CD4-positive, alpha-beta T cell treated with Interleukin-10 for 1 hour (primary cell): ENCODE results near the gene HHIPL2.

ENCODE experiments used
- DNase-seq: peaks from one replicate; pipeline ENCODE4 v3.0.0-alpha.2; 2020

Gene HHIPL2

DNA sequence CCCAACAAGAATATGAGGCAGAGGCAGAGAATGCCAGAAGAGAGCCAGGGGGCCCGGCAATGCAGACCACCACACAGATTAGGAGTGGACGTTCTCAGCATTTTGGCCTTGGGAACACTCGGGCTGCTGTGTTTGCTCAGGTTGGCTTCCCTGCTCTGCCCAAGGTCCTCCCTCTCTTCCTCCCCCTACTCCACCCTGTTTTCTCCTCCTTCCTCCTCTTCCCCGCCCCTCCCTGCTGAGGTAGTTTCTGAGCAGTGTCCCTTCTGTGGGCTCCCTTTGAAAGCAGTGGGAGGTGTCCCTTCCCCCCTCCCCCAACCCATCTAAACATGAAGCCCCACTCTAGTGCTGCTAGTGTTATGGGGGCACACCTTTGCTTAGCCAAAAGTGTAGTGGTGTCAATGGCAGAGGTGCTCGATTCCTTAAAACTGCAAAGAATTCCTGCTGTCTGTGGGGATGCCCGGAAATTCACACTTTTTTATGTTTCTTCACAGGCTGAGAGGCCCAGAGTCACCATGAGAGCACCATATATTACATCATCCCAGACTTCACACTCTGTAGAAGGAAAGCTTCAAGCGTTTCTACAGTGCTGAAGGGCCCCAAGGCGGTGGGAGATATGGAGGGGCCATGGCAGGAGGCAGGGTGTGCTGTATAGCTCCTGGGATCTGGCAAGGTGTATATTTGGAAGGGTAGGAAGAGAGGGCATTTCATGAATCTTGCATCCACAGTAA is at the start of gene HHIPL2:
Gene HHIPL2 (minus strand): TSS at position 161 of the 728 bp plus-strand sequence. CDS start 60 bp downstream, at position 101.
- no peak for DNase-seq

DNA sequence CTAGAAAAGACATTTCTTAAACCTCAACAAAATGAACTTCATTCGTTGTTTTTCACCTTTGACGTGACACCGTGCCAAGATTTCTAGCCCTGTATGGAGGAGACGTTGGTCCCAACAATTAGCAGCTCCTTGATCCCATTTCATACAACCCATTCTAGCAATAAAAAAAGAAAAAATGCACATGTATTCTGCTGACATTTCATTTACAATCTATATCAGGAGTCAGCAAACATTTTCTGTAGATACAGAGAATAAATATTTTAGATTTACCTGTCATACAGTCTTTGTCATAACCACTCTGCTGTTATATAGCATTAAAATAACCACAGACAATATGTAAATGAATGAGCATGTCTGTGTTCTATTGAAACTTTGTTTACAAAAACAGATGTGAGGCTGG is 48.8 kb upstream of the HHIPL2 start:
- no peak for DNase-seq

DNA sequence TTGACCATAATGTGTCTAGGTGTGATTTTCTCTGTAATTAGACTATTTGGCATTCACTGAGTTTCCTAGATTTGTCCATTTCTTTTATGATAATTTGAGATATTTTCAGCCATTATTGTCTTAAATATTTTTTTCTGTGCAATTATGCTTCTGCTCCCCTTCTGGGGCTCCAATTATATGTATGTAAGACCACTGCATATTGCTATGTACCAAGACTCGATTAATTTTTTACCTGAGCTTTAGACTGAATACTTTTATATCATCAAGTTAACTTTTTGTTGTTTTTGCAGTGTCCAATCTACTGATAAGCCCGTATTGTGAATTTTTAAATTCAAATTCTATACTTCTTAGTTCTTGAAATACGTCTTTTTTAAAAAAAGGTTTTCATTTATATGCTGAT is 46.9 kb upstream of the HHIPL2 start:
- no peak for DNase-seq

DNA sequence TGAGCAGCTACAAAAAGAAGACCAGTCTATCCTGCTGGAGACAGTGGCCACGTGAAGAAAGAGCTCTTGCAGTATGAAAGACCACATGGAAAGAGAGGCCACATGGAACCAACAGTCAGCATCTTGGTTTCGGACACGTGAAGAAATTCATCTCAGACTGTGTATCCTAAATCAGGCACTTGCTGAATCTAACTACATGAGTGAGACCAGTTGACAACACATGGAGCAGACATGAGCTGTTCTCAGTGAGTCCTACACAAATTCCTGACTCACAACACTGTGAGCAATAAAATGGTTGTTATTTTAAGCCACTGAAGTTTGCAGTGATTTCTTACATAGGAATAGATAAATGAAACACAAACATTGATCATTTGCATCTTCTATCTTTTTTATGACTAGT is 44.3 kb upstream of the HHIPL2 start:
- DNase-seq: no peak

DNA sequence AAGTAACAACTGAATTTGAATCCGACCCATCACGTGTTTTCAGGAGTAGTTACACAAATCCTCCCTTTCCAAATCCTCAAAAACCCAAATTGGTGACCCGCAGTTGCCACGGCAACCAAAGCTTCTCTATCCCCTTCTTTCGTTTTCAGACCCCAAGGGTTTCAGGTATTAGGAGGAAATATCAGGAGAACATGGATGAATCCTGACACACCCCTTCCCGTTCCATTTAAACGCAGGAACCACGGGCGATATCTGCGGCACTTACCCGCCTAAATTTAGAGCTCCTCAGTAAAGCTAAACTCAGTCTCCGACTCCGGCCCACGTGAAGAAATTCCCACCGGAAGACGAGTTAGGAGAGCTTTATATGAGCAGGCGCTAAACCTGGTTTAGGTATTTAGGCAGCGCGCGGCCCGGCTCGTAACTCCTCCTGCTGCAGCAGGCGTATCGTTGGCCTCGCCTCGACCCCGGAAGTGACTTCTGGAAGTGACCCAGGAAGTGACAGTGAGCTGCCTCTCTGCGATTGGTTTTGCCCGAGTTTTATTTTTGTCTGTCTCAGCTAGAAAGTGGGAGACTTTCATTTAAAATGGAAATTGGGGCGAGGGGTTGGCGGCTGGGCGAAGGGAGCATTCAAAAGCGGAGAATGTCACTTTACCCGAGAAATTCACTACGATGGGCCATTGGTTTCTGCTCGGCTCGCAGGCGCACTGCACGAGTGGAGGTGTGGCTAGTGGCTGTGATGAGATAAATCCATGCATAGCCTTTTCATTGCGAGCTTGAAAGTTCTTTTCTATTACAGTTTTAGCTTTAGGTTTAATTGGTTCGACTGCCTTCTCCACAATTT is 41.8 kb upstream of the HHIPL2 start, which contains the start of gene TAF1A:
Gene TAF1A (minus strand): TSS at position 472 of the 841 bp plus-strand sequence.
- peak; percentile 87 for DNase-seq

DNA sequence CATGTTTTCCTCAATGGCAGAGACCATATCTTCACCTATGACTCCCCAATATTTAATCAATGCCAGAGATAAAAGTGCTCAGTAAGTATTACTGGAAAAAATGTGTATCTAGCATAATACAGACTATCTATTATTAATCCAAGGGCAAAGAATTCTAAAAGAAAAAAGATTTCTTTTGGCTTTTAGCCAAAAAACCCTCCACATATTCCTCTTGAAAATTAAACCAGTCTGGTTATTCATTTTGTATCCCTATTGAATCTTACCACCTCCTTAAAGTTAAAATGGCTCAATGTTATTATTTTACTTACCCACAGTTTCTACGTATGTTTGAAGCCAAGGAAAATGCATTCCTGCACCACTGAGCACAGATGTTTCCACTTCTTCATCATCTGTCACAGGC is 40.2 kb upstream of the HHIPL2 start:
- DNase-seq: no peak

DNA sequence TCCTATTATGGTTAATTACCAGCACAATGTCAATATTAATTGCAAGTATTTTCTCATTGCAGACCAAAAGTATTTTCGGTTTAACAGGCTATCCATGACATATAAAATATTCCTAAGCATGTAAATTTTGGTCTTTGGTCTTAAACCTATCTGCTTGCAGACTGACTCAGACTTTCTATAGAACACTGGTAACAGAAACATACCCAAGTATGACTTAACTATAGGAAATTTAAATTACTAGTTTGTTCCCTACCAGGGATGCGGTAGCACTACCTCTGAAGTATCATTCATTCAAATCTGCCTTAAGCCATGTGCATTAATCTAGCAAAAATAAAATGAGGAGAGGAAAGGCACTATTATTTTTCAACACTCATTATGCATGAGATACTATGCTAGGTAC is 38.9 kb upstream of the HHIPL2 start:
- DNase-seq: no peak

DNA sequence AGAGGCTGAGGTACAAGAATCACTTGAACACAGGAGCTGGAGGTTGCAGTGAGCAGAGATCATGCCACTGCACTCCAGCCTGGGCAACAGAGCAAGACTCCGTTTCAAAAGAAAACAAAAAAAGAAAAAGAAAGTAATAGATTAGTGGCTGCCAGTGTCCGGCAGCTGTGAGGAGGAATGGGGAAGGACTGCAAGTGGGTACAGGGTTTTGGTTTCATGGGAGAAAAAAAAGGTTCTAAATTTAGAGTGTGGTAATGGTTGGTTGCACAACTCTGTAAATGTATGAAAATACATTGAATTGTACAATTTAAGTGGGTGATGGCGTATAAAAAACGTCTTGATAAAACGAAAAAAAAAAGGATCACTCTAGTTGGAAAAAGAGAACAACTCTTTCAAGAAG is 35.2 kb upstream of the HHIPL2 start:
- no peak for DNase-seq

DNA sequence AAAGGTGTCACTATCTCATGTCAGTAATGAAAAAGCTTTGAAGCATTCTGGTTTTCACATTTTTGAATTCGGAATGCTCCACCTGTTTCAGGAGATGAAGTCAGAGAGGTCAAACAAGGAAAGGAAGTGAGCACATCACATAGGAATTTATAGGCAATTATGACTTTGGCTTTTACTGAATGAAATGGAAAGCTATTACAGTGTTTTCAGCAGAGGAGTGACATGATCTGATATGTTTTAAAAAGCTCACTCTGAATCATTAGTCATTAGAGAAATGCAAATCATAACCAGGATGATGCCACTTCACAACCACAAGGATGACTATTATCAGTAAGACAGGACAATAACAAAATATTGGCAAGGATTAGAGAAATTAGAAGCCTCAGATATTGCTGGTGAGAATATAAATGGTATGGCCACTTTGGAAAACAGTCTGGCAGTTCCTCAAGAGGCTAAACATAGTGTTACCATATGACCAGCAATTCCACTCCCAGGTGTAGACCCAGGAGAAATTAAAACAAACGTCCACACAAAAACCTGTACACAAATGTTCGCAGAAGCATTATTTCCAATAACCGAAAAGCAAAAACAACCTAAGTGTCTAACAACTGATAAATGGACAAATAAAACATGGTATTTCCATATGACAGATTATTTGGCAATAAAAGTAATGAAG is 34.3 kb upstream of the HHIPL2 start:
- no peak for DNase-seq

DNA sequence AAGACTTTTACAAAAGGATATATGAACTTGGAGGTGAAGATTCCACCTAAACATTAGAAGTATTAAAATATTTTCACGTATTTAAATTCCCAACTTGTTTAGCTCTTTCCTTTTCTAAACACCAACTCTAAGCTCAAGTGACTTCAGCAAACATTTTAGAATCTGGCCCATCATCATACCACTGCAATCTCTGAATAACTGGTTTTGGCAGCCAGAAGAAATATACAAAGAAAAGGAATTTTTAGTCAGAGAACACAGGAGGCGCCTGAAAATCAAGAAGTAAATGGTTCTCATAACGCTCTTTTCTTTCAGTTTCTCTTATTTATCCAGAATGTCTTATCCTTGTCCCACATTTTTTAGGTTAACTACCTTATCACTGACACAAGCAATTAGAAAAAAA is 31.4 kb upstream of the HHIPL2 start:
- DNase-seq: no peak

DNA sequence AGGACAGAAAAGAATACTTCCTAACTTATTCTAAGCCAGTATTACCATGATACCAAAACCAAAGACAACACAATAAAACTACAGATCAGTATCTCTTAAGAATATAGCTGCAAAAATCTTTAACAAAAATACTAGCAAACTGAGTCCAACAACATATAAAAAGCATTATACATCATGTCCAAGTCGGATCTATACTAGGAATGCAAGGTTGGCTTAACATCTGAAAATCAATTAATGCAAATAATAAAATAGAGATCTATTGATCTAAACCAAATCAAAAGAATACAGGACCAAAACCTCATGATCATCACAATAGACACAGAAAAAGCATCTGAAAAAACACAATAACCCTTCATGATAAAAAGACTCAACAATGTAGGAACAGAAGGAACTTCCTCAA is 22.9 kb upstream of the HHIPL2 start:
- no peak for DNase-seq

DNA sequence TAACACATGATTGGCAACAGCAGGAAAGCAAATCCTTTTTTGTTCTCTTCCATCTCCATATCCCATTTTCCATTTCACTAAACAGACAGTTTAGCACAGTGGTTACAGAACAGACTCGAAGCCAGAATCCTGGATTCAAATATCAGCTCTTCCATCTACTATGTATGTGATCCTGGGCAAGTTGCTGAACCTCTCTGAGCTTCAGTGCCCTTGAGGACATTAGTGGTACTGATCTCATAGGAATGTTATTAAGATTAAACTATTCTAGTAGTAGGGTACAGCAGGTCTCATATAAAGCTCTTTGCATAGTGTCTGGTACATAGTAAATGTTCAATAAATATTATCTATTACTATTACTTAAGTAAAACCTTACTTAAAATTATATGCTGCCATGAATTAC is 13.8 kb upstream of the HHIPL2 start:
- no peak for DNase-seq

DNA sequence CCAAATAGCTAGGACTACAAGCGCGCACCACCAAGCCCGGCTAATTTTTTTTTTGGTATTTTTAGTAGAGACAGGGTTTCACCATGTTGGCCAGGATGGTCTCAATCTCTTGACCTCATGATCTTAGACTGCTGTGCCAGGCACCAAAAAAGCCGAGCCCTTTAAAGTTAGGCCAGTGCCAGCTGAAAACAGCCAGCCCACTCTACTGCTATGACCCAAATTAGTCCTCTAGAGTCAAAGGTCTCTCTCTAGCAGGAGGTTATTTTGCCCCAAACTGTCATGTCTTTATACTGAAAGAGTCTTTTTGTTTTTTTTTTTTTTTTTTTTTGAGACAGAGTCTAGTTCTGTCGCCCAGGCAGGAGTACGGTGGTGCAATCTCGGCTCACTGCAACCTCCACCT is 9.7 kb upstream of the HHIPL2 start:
- no peak for DNase-seq

DNA sequence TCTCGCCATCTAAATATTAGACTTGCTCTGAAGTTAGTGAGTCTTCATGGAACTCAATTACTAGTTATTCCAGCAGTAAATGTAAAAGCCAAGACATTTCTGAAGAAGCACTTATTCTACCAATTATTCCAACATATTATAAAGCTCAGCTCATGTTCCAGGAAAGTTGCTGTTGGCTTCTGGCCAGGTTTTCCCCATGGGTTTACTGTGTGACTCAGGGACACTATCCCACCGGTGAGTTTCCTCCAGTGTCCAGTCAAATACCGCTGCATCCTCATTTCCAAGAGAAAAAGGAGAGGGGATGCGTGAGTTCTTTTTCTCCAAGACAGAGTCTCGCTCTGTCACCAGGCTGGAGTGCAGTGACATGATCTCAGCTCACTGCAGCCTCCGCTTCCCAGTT is 9.2 kb upstream of the HHIPL2 start:
- DNase-seq: no peak

DNA sequence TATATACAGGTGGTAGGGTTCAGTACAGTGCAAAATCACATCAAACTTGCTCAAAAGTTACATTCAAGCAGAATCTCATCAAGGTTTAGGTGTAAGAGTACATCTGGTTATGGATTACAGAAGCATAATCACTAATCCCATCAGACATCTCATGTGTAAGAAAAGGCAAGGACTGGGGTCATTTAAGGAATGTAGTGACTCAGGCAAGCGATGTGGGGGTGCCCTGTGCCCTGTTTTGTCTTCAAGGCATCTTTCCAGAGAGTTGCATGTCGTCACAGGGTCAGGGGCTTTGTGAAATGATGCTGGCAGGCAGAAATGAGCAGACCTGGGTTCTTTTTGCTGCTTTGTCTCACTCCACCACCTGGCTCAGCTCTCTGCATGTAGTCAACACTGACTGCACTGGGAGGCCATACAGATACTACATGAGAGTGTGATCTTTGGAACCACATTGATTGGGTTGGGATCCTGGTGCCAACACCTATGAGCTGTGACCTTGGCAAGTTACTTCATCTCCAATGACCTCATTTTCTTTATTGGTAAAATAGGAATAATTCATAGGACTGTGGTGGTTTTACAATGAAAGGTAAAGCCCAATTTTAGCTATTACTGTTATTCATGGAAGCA is 8.2 kb upstream of the HHIPL2 start:
- DNase-seq: no peak

DNA sequence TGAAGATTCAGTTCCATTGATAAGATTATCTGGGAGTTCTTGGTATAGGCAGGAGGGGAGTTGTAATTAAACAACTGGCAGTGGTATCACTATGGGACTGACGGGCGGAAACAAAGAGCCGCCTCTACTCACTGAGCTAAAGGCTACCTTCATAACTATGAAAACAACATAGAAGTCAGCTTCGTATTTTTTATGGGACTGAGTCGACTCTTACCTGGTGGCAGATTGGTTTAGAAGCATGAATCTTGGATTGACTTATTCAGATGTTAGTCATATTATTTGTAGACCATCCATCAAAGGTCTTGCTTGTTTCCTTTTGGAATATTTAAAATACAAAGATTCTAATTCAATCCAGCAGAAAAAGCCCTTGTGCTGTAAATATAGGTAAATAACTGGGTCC is 6.3 kb upstream of the HHIPL2 start:
- no peak for DNase-seq

DNA sequence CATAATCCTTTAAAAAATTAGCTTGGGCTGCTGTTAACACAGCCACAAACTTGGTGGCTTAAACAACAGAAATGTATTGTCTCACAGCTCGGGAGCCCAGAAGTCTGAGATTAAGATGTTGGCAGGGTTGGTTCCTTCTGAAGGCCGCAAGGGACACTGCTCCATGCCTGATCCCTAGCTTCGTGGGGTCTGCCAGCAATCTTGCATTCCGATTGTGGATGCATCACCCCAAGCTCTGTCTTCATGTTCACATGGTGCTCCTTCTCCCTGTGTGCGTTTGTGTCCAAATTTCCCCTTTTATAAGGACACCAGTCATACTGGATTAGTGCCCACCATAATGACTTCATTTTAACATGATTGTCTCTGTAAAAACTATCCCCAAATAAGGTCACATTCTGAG is 5.0 kb upstream of the HHIPL2 start:
- DNase-seq: no peak

DNA sequence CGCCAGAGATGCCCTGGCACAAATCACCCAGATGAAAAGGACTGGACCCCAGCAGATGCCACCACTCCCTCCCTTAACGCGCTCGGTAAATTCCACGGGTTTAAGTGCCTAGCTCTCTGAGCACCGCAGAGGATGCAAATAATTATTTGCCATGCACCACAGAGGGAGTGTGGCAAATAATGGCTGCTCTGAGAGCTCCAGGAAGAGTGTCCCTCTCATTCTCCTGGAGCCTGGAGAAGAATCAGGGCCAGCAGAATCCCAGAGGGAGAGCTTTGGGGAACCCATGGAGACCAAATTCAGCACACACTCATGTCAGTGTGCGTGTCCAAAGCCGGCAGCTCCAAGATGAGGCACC is 667 bp downstream of the HHIPL2 start:
- no peak for DNase-seq

DNA sequence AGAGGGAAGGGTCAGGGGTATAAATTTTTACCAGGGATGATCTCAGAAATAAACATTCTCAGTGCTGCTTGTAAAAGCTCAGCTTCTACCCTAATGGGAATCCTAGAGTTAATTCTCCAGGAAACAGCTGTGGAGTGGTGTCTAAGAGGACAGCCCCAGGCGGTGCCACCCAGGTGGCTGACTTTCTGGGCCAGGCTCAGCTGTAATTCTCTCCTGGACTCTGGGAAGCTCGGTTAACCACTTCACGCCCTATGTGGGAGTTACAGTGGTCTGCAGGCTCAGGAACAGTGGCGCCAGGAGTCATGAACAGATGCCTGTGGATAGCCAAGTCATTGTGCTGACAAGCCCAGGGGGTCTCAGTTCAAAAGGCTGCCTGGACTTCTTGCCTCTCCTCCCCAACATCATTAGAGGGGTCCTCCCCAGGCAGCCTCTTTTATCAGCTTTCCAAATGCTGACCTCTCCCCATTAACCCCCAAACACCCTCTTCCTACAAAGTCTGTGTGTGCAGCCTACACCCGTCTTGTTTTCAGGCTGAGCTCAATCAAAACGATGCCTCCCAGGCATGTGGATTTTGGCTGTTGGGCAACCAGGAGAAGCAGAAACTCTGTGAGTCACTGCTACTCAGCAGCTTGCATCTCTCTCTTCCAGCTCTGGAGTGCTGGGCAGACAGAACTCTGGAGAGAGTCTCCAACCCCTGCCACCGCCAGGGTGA is 1.2 kb downstream of the HHIPL2 start:
- no peak for DNase-seq

DNA sequence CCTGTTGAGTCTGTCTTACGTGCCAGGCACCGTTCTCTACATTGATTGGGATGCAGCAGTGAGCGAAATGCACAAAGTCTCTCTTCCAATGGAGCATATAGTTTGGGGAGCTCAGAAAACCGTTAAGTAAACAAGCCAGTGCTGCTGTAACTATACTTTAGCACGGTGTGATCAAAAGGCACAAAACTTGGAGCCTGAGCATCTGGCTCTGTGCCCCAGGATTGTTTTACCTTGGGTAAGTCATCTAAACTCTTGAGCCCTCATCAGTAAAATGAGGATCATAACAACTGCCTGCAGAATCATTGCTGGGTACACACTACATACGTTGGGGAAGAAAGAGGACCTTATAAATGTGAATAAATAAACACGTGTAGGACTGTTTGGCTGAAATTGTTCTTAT is 1.8 kb downstream of the HHIPL2 start:
- DNase-seq: no peak

DNA sequence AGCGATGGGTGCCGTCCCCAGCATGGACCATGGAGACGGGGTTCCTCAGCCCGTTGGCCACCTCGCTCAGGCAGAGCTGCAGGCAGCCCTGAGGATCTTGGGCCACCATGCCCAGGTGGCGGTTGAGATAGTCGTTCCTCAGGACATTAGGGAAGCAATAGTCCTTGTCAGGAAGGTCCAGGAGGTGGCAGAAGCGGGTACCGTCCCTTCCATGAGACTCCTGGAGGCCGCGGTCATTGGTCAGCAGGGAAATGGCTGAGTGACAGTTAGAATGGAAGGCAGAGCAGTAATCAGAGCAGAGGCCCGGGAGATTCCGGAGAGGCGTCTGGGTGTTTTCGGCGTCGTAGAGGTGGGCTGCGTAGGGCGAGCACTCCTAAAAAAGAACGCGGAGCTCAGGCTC is 4.1 kb downstream of the HHIPL2 start:
- no peak for DNase-seq

DNA sequence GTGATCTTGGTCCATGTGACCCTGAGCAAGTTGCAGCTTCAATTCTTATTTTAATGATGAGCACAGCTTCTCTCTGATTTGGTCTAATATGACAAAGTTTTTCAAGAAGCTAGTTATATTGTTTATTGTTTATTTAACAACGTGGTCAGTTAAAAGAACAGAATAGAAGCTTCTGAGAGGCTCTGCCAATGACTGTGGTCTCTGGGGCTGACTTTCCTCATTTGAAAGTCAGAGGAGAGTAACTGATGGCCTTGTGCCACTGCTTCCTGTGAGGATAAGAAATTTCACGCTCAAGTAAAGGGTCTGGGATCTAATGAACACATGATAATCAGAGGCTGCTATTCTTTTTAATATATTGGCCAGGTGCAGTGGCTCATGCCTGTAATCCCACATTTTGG is 7.3 kb downstream of the HHIPL2 start:
- DNase-seq: no peak
